ENCODE measurements around the gene MRPL33. TPM values are rescaled to one million over a fixed set of nuclear protein-coding genes. Genes with fewer than 3 reads are reported as not detected.

MRPL33 gene
- total RNA-seq, 1 donor from 2014 or later, result 3.4 TPM

DNA sequence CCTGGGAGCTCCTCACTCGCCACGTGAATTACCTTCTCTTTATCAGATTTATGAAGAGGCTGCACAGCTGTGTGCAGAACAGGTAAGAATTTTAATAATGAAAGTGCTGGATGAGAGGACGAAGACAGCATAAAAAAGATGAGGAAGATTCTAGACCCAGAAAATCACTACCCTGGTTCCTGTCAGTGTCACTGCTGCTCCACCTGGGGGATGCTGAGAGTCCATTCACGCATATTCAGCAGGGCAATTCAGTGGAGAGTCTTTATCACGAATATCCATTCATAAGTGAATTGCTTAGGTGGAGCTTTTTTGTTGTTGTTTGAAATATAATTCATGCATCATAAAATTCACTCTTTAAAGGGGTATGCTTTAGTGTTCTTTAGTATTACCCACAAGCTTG lies 52.0 kb downstream of the MRPL33 start:
- Histone ChIP-seq H3K36me3 (no peaks in the 10 kb centered on the region), H3K4me3 (peak overlapping the region in 1 of 2 donors; percentile 54), H3K27ac (peak overlapping the region; percentile 0 to 40), H3K27me3 (no peaks in the 10 kb centered on the region), H3K9me3 (no peaks in the 10 kb centered on the region), H3K4me1 (peaks cover 0 to 8% of the 10 kb centered on the region in 2 donors)
- intact Hi-C loops (cut with DNase I), result loop anchor here (1.0 to 5.0 kb wide), 3 partner anchors 66 to 120 kb away; no protein-coding TSS in a partner anchor
- no peak for DNase-seq (ENCODE audit: low spot score in 2 of 2)
- TF ChIP-seq, protein P1, sequence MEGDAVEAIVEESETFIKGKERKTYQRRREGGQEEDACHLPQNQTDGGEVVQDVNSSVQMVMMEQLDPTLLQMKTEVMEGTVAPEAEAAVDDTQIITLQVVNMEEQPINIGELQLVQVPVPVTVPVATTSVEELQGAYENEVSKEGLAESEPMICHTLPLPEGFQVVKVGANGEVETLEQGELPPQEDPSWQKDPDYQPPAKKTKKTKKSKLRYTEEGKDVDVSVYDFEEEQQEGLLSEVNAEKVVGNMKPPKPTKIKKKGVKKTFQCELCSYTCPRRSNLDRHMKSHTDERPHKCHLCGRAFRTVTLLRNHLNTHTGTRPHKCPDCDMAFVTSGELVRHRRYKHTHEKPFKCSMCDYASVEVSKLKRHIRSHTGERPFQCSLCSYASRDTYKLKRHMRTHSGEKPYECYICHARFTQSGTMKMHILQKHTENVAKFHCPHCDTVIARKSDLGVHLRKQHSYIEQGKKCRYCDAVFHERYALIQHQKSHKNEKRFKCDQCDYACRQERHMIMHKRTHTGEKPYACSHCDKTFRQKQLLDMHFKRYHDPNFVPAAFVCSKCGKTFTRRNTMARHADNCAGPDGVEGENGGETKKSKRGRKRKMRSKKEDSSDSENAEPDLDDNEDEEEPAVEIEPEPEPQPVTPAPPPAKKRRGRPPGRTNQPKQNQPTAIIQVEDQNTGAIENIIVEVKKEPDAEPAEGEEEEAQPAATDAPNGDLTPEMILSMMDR (IDR thresholded peaks at IDR 0.05), result peak; percentile 35 to 61 (median 44)

DNA sequence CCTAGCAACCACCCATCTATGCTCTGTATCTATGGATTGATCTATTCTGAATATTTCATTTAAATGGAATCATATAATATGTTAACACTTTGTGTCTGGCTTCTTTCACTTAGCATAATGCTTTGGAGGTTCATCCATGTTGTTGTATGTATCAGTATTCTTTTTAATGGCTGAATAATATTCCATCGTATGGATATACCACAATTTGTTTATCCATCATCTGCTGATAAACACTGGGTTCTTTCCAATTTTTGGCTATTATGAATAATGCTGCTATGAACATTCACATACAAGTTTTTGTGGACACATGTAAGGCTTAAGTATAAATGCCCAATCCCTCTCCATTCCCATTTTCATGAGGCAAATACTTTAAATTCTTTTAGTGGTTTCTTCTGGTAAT lies 52.9 kb downstream of the MRPL33 start:
- intact Hi-C loops (cut with DNase I), result loop anchor here (5.0 kb wide), 2 partner anchors 67 to 102 kb away; no protein-coding TSS in a partner anchor
- H3K4me3 ChIP-seq, result no peak overlapping the region

DNA sequence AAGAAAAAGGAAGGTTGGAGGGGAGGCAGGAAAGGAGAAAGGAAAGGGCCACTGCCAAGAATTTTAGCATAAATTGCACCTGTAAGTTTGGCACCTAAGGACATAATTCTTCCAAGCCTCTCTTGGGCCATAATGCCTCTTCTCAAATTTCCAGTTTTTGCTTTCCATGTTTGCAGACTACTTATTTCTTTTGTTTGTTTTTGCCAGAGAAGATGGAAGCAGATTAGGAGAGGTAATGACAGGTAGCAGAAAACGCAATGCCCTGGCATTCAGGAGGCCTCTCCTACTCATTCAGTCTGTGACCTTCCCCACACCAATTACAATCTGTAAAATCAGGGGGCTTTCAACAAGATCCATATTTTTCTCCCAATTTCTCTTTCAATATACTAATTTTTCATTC lies 56.8 kb downstream of the MRPL33 start:
- no peak for DNase-seq (ENCODE audit: low spot score in 2 of 2)
- Histone ChIP-seq H3K4me3 (no peak overlapping the region), H3K27me3 (no peaks in the 10 kb centered on the region), H3K27ac (no peak overlapping the region), H3K36me3 (no peaks in the 10 kb centered on the region), H3K9me3 (no peaks in the 10 kb centered on the region), H3K4me1 (no peaks in the 10 kb centered on the region)
- intact Hi-C loops (cut with DNase I), result no loop called here
- TF ChIP-seq, protein P1 (IDR thresholded peaks at IDR 0.05), result no peak

More for the DNA sequence above, 52.9 kb downstream of the MRPL33 start:
- H3K27me3 ChIP-seq, result no peaks in the 10 kb centered on the region
- no peaks in the 10 kb centered on the region for H3K36me3 ChIP-seq
- no peak for DNase-seq (ENCODE audit: low spot score in 2 of 2)
- no peak overlapping the region for H3K27ac ChIP-seq
- TF ChIP-seq, protein P1 (IDR thresholded peaks at IDR 0.05), result no peak
- no peaks in the 10 kb centered on the region for H3K9me3 ChIP-seq
- peaks cover 0 to 8% of the 10 kb centered on the region in 2 donors for H3K4me1 ChIP-seq

Other genes starting within 250 kb of the MRPL33 start
- 64.8 TPM for gene ZNF512, start 188.7 kb upstream of the MRPL33 start, total RNA-seq
- 8.0 TPM for gene CCDC121, start 142.7 kb upstream of the MRPL33 start, total RNA-seq
- gene GPN1, start 142.7 kb upstream of the MRPL33 start, total RNA-seq, result 13.1 TPM
- gene SUPT7L, start 108.1 kb upstream of the MRPL33 start, total RNA-seq, result 6.1 TPM
- 26.8 TPM for gene SLC4A1AP, start 107.8 kb upstream of the MRPL33 start, total RNA-seq
- gene RBKS, start 118.7 kb downstream of the MRPL33 start, total RNA-seq, result not detected
- 19.6 TPM for gene BABAM2, start 119.0 kb downstream of the MRPL33 start, total RNA-seq